Epithelial cell of proximal tubule (primary cell): ENCODE results near the gene PLCG1. TPM values are rescaled to one million over a fixed set of nuclear protein-coding genes. Genes with fewer than 3 reads are reported as not detected.

Source experiments
- DNase-seq: peaks from one replicate; pipeline ENCODE4 v3.0.0-alpha.2; 2011; ENCODE audit warnings: low read depth
- H3K4me3 ChIP-seq: 2 replicates; pipeline ENCODE4 v1.5.1; 2011; ENCODE audit warnings: low read depth, mild to moderate bottlenecking, low read length
- total RNA-seq: library from RNA; depleted of rRNA; stranded (reverse); fragments of >200 nt; gene quantifications from 2 replicates; pipeline ENCODE4 v1.2.3, GENCODE V29; 2015
- TF ChIP-seq, protein P1 (sequence below): conservative IDR thresholded peaks from 2 replicates; pipeline ENCODE4 v1.5.1; 2012; ENCODE audit warnings: low read depth, mild to moderate bottlenecking, low read length

PLCG1 gene
- total RNA-seq, 1 donor from 2014 or later, result 87.5 TPM

DNA sequence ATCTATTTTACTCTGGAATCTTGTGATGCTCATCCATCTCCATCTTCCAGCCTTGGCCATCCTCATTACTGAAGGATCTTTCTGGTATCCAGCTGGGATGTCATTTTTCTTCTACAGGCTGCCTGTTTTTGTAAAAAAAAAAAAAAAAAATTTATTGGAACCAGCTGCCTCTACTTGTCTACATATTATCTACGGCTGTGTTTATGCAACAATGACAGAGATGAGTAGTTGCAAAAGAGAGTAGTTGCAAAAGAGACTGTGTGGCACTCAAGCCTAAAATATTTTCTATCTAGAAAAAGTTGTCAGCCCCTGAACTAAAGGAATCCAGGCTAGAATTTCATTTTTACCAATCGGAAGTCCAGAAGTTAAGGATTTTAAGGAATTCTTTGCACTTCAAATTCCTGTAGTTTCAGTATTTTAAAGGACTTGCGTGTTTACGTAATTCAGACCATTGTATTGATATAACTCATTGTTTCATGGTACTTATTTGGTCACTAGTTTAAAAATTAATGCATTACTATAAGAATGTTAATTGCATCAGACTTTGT is 38.6 kb upstream of the PLCG1 start:
- DNase-seq, result no peak
- TF ChIP-seq, protein P1, sequence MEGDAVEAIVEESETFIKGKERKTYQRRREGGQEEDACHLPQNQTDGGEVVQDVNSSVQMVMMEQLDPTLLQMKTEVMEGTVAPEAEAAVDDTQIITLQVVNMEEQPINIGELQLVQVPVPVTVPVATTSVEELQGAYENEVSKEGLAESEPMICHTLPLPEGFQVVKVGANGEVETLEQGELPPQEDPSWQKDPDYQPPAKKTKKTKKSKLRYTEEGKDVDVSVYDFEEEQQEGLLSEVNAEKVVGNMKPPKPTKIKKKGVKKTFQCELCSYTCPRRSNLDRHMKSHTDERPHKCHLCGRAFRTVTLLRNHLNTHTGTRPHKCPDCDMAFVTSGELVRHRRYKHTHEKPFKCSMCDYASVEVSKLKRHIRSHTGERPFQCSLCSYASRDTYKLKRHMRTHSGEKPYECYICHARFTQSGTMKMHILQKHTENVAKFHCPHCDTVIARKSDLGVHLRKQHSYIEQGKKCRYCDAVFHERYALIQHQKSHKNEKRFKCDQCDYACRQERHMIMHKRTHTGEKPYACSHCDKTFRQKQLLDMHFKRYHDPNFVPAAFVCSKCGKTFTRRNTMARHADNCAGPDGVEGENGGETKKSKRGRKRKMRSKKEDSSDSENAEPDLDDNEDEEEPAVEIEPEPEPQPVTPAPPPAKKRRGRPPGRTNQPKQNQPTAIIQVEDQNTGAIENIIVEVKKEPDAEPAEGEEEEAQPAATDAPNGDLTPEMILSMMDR, result no peak
- no peak overlapping the region for H3K4me3 ChIP-seq

DNA sequence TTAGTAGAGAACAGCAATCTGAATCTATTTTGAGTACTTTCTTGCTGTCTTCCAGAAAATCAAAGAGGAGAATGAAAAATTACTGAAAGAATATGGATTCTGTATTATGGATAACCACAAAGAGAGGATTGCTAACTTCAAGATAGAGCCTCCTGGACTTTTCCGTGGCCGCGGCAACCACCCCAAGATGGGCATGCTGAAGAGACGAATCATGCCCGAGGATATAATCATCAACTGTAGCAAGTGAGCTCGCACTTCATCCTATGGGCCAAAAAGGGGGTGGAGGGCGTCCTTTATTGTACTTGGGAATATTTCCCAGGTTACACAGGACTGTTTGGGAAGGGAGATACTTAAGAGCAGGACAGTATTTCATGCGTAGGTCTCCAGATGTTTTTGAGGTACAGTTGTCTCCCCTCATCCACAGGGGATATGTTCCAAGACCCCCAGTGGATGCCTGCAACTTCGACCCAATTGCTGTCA is 37.3 kb upstream of the PLCG1 start:
- no peak overlapping the region for H3K4me3 ChIP-seq
- TF ChIP-seq, protein P1, result no peak
- DNase-seq, result no peak

DNA sequence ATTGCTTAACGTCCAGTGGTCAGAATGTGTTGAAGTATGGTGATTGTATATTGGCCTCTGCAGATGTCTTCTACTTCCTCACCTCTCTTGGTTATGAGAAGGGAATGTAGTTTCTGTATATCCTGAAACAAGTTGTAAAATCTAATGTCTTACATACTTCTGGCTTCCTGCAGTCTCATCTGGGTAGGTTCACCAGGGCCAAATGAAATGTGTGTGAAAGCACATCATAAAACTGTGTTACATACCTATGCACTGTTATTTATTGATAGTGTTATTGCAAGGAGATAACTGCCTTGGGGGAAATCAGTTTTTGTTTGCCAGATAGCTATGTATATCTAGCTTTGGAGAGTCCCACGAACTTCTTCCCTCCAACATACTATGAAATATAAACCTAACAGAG is 35.7 kb upstream of the PLCG1 start:
- TF ChIP-seq, protein P1, result no peak
- H3K4me3 ChIP-seq, result no peak overlapping the region
- no peak for DNase-seq

DNA sequence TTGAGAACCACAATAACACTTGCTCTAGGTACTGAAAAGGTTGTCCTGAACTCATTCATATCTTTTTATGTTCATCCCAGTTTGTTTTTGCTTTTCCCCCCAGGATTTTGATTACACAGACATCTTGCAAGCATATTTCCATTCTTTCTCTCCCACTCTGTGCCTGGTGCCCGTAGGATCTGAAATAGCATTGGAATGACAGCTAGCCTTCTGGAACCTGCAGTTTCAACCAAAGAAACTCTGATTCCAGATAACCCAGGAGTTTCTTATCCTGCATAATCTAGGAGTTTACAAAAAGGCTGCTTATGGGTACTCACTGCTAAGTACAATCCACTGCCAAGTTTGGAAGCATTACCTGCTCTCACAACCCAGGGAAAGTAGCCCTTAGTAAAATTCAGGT is 28.8 kb upstream of the PLCG1 start:
- no peak for DNase-seq
- TF ChIP-seq, protein P1, result no peak

DNA sequence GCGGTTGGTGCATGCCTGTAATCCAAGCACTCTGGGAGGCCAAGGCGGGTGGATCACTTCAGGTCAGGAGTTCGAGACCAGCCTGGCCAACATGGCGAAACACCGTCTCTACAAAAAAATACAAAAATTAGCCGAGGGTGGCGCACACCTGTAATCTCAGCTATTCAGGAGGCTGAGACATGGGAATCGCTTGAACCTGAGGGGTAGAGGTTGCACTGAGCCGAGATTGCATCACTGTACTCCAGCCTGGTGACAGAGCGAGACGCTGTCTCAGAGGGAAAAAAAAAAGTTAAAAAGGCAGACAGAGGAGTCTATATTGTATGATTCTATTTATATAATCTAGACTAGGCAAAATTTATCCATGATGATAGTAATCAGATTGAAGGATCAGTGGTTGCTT is 27.3 kb upstream of the PLCG1 start:
- TF ChIP-seq, protein P1, result no peak
- no peak for DNase-seq
- H3K4me3 ChIP-seq, result no peak overlapping the region

More for the DNA sequence above, 28.8 kb upstream of the PLCG1 start:
- H3K4me3 ChIP-seq, result no peak overlapping the region

DNA sequence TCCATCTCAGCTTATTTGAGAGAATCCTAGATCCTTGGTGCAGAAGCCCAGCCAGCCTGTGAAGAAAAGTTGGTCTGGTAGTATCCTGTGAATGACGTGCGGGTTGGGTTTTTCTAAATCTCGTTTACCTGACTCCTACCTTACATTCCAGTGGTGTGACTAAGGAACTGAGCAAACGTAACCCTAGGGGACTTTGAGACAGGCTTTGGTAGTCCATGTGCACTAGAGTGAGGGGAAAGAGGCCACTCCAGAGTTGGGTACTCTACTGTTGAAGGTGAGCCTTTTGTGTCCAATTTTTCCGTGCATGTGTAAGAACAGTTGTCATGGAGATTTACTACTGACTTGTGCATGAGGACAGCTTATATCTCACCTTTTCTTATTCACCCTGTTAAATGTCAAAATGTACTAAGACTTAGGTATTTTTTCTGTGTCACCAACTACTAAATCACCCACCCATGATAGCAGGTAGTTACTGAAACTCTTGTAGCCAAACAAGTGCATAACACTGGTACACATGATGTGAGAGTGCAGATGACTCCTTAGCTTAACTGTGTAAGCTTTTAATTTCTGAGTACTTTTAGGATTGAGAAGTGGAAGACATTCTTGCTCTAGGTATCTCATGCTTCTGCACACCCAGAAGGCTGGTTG is 26.3 kb upstream of the PLCG1 start:
- TF ChIP-seq, protein P1, result no peak
- no peak for DNase-seq
- H3K4me3 ChIP-seq, result no peak overlapping the region

DNA sequence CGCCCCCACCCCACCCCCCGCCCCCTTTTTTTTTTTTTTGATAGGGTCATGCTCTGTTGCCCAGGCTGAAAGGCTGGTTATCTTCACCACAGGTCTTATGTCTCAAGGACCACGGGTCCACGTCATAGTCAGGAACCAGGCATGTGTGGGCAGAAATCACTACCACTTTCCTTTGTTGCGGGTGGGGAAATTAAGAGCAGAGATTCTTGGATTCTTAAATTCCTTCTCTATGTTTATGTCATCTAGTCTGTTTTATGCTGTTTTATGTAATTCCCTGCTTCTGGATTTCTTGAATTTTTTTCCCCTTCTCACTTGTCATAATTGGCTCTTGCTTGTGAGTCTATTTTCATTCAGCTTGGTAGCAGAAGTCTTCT is 25.8 kb upstream of the PLCG1 start:
- TF ChIP-seq, protein P1, result no peak
- DNase-seq, result no peak
- H3K4me3 ChIP-seq, result no peak overlapping the region
